GM19043 (cell line): ENCODE measurements around the gene KDR.

Experiments used
- ATAC-seq: cut with Tn5 transposase; IDR thresholded peaks from one replicate; pipeline ENCODE4 v1.9.1; 2021; ENCODE audit warnings: low read depth; ENCODE audit not compliant: unreplicated experiment

KDR gene

DNA sequence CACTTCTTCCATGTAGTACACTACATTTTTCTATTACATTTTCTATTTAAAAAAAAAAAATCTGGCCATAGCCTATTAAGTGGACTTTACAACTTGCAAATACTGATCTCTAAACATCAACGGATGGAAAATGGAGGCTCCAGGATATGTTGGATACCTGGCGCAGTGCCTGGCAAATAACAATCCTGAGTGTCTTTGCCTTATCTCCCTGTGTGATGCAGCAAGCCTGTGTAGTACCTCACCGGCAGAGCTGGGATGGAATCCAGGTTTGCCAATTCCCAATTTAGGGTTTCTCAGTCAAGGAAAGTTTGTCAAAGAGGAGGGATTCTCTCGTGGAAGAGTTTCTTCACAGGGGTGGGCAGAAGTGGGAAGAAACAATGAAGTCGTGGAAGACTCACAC, 93.2 kb downstream of the KDR start:
- ATAC-seq, result no peak

DNA sequence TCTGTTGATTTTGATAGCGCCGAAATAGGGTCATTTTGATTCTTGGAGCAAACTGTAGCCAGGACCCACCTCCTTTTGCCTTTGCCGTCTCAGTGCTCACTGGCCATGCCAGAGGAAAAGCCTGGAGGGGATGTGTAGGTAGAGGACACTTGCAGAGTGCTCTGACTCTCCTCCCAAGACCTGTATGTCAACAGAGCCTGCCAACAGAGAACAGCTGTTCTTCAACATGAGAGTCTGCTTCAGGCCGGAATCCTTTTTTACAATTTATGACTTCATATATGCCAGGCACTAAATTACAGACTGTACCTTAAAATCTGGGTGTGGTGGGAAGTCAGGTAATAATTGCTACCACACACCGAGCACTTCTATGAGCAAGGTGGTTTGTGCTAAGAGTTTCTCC, 94.2 kb downstream of the KDR start:
- no peak for ATAC-seq

DNA sequence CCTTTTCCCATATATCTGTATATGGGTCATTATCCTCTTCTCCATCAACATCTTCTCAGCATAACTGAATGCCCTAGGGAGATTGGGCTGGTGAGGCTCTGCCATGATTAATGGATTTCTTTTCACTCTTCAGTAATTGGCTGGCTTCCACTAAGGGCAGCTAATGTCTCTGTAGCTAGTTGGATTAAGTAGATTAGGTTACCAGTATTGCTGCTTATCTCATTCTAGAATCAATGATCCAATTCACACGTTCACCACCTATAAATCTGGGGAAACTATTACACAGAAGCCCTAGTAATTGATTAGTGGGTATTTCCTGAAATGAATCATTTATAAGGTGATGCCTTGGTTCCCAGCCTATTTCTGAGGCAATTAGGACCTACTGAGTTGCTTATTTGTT, 94.8 kb downstream of the KDR start:
- no peak for ATAC-seq

DNA sequence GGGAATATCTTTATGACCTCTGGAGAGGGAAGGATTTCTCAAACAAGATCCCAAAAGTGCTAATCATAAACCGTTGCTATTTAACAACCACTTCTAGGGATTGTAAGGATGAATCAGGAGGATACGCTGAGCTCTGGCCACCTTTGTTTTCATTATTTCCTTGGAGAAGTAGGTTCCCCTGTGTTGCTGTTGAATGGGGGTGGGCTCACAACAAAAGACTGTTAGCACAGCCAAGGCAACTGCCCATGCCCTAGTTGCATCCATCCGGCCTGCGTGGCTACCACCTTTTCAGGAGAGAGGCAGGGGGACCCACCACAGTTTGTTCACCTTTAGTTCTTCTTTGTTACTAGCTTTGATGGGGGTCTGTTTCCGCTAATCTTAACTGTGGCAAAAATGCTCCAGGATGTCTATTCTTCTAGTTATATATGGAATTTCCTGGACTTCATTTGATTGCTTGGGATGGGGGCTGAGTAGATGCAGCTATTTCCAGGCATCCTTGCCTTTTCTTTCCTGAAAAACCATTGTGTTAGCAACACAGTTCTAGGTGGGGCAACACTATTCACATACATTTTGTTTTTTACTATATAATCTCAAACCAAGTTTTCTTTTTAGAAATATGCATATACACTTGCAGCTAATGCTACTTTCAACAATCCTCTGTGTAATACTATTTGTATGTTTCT, 95.4 kb downstream of the KDR start:
- no peak for ATAC-seq

DNA sequence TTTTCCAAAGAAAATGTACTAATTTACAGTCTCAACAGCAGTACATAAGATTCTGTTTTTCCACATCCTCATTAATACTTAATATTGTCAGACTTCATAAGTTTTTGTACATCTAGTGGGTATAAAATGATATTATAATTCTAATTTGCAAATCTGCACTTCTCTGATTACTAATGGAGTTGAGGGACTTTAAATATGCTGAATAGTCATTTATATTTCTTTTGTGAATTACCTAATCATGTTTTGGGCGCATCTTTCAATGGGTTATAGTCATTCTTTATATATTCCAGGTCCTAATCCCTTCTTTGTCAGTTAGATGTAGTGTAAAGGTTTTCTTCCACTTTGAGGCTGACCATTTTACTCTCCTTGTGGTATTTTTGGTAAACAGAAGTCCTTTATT, 96.1 kb downstream of the KDR start:
- no peak for ATAC-seq
